ENCODE results near the gene TRIP13. TPM values are rescaled to one million over a fixed set of nuclear protein-coding genes. Genes with fewer than 3 reads are reported as not detected.
"Not testable (repeated sequence)": the region's sequence is repeated elsewhere in the genome, so short reads cannot be mapped to it uniquely, and the experiment has no call there.

The TRIP13 gene, protein sequence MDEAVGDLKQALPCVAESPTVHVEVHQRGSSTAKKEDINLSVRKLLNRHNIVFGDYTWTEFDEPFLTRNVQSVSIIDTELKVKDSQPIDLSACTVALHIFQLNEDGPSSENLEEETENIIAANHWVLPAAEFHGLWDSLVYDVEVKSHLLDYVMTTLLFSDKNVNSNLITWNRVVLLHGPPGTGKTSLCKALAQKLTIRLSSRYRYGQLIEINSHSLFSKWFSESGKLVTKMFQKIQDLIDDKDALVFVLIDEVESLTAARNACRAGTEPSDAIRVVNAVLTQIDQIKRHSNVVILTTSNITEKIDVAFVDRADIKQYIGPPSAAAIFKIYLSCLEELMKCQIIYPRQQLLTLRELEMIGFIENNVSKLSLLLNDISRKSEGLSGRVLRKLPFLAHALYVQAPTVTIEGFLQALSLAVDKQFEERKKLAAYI
- total RNA-seq = 1.7 TPM

DNA sequence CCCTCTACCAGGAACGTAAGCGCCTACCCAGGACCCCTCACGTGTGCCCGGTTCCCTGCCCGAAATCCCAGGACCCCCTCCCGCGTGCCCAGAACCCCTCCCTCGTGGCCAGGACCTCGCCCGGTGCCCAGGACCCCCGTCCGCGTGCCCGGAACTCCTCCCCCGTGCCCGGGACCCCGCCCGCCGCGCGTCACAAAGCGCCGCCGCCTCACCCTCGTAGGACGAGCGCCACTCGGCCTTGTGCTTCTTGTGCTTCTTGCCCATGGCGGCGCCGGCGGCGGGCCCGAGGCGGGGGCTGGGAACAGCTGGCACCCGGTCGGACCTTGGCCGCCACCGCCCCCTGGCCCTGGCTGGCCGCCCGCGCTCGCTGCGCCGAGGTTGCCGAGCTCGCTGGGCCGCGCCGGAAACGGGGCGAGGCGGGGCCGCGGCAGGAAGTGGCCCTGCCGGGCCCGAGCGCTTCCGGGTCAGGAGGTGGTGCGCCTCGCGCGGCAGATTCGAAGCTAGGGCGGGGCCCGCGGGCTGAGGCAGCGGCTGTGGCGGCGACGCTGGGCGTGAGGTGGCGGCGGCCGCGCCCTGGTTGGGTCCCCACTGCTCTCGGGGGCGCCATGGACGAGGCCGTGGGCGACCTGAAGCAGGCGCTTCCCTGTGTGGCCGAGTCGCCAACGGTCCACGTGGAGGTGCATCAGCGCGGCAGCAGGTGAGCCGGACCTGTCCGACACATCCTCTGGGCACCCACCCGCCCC lies at the start of gene TRIP13, which contains the start of gene BRD9:
Gene TRIP13 (plus strand): TSS at position 491 of the 743 bp plus-strand sequence. CDS start 115 bp downstream, at position 606.
Gene BRD9 (minus strand): TSS at position 408 of the 743 bp plus-strand sequence. CDS start 144 bp downstream, at position 264.
- peak; percentile 79 for DNase-seq (ENCODE audit: low spot score)

DNA sequence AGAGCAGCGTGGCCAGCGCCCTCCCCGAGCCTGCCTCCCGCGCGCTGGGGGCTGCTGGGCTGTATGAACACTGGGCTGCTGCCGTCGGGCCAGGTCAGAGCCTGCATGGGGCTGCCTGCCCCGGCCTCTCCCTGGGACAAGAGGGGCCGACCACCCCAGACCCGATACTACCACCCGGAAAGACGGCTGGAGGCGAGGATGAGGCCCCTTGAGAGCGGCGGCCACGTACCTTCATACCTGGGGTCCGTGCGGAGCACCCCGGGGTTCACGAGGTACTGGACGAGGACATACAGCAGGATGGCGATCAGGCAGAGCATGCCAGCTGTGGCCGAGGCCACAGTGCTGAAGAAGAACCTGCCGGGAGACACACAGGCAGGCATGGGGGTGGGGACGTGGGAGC lies 49.3 kb upstream of the TRIP13 start:
- DNase-seq (ENCODE audit: low spot score) = peak; percentile 42

DNA sequence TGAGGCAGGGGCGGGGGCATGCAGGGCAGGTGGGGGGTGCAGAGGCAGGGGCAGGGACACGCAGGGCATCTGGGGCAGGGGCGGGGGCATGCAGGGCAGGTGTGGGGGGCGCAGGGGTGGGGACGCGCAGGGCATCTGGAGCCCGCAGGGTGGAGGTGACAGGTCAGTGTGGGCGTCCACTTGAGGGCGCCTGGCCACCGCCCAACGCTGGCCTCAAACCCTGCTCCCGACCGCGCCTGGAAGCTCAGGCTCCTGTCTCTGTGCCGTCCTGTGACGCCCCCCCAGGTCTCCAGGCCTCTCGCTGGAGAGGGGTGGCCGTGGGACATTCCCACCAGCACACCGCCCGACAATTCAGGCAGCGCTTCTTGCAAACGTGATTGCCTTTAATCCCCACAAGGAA lies 48.8 kb upstream of the TRIP13 start:
- DNase-seq (ENCODE audit: low spot score) = peak; percentile 49

DNA sequence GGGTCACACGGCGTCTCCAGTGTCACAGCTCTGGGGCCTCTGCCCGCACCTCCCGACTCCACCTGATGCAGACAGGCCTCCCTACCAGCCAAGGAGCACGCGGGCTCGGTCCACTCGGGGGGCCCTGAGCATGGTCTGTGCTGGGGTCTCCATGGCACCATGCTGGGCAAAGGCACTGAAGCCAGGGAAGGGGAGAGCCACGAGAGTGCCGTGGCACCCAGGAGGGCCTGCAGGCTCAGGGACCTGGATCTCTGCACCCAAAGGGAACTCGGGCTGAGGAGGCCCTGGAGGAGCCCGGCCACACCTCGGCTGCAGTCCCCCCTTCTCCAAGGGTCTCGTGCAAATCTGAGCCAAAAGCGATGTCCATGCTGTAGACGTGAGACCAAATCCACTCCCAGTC lies 48.3 kb upstream of the TRIP13 start:
- peak; percentile 43 for DNase-seq (ENCODE audit: low spot score)

DNA sequence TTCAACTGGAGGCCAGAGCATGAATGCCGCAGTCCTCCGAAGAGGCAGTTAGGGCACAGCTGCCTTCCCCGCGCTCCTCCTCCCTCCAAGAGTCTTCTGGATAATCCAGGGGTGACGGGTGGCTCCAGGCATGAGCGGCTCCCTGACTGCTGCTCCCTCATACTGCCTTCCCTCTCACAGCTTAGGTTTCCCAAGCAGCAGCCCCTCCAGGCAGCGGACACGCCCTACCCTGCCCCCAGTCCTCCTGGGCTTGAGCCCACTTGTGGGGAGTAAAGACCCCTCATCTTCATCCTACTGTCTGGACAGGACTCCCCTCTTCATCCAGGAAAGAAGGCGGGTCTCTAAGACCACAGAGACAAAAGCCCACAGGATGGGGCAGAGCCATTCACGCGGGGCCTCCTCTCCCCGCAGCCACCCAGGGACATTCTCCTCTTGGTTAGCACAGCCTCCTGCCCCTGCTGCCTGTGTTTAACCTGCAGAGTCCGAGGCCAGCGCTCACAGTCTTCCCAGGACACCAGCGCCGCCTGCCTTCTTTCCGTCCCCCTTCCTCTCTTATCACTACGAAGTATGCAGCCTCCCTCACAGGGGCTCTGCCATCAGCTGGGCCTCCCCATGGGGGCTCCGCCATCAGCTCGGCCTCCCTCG lies 47.5 kb upstream of the TRIP13 start:
- peak; percentile 45 for DNase-seq (ENCODE audit: low spot score)

DNA sequence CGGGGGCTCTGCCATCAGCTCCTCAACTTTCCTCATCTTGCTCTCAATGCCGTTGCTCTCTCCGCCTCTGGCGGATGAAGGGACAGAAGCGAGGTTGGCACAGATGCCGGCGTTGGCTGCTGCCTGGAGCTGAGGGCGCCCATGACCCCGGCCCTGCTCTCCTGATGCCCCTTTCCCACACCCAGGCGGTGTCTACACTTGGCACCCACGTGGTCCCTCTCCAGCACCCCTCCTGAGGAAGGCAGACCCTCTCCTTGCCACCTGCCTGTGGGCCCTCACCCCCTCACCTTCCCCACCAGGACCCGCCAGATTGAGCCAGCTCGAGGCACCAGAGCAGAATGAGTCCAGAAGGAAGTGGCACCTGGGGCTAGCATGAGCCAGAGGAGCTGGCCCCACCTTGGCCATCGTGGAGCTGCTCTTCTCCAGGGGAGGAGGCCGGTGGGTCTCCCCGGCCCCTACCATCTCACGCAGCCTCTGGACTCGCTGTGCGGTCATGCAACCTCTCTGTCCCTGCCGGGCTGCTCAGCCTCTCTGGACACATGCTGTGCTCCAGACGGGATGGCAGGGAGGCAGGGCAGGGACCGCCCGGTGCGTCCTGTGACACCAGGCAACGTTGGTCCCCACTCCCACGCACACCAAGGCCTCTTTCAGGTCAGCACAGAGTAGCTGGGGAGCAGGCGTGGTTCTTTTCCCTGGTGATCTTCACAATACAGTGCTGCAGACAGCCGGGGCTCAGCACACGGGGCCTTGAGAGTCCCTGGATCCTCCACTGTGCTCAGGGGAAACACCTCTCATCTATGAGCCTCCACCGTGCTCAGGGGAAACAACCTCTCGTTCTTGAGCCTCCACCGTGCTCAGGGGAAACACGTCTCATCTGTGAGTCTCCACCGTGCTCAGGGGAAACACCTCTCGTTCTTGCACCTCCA lies 46.7 kb upstream of the TRIP13 start:
- DNase-seq (ENCODE audit: low spot score) = not testable (repeated sequence)

DNA sequence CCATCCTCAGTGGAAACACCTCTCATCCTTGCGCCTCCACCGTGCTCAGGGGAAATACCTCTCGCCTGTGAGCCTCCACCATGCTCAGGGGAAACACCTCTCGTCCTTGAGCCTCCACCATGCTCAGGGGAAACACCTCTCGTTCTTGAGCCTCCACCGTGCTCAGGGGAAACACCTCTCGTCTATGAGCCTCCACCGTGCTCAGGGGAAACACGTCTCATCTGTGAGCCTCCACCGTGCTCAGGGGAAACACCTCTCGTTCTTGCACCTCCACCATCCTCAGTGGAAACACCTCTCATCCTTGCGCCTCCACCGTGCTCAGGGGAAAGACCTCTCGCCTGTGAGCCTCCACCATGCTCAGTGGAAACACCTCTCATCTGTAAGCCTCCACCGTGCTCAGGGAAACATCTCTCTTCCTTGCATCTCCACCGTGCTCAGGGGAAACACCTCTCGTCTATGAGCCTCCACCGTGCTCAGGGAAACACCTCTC lies 46.0 kb upstream of the TRIP13 start:
- peak; percentile 45 for DNase-seq (ENCODE audit: low spot score)

DNA sequence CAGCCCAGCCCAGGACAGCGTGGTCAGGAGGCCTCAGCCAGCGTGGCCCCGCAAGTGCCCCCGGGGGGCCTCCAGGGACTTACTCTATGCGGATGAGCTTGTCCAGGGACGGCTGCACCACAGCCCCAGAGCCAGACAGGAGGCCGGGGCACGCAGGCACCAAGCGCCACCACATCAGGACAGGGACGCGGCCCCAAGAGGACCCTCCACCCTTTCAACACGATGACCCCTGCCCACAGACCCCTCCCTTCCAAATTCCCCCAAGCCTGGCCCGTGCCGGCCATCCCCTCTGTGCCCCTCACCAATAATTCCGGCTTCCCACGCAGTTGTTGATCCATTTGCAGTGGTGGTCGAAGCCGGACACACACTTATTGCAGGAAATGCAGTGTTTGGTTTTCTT lies 45.5 kb upstream of the TRIP13 start:
- peak; percentile 38 for DNase-seq (ENCODE audit: low spot score)

DNA sequence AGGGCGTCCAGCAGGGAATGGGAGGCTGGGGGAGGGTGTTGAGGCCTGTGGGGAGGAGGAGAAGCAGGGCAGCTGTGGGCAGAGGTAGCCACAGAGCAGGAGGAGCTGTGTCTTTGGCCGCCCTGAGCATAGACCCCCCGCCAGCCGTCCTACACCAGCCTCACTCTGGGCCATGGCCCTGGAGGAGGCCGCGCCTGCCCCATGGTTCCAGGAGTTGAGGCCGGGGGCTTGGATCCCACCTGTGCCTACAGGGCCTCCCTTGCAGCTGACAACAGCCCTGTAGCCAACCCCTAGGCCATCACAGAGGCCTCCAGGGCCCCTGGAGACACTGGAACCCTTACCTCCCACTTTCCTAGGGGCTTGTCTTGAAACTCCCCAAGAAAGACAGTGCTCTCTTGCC lies 44.9 kb upstream of the TRIP13 start:
- peak; percentile 34 for DNase-seq (ENCODE audit: low spot score)

DNA sequence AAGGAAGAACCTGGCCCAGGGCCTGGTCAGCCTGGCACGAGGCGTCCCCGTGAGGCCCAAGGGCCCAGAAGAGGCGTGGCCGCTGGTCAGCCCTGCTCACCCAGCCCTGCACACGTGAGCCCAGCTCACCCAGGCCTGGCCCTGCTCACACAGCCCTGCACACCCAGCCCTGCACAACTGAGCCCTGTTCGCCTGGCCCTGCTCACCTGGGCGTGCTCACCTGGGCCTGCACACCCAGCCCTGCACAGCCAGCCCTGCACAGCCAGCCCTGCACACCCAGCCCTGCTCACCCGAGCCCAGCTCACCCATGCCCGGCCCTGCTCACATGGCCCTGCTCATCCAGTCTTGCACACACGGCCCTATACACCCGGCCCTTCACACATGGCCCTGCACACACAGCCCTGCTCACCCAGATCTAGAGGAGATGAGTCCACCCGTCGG lies 44.0 kb upstream of the TRIP13 start:
- DNase-seq (ENCODE audit: low spot score) = no peak

DNA sequence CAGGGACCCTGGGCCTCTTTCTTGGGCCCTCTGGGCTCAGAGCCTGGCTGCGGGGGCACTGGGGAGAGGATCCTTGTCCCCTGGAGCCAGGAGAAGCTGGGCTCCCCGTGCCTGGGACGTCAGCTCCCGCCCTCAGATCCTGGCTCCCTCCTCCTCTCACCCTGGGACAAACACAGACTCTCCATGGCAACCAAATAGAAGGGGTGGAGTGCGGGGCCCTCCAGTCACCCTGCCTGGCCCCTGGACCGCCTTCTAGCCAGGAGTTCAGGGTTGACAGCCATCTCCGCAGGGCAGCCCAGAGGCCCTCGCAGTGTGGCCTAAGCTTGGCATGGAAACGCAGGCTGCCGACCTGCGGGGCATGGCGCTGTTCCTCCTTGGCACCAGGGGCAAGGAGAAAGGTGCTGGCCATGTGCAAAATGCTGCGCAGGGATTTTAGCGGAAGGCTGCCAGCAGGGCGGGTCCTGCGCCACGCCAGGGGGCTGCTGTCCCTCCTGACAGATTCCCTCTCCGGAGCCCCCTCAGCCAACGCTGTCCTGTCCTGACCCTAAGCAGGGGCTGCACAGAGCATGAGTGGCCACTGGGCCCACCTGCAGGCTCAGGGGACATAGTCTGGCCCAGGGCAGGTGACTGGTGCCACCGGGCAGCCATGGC lies 42.9 kb upstream of the TRIP13 start:
- DNase-seq (ENCODE audit: low spot score) = no peak

DNA sequence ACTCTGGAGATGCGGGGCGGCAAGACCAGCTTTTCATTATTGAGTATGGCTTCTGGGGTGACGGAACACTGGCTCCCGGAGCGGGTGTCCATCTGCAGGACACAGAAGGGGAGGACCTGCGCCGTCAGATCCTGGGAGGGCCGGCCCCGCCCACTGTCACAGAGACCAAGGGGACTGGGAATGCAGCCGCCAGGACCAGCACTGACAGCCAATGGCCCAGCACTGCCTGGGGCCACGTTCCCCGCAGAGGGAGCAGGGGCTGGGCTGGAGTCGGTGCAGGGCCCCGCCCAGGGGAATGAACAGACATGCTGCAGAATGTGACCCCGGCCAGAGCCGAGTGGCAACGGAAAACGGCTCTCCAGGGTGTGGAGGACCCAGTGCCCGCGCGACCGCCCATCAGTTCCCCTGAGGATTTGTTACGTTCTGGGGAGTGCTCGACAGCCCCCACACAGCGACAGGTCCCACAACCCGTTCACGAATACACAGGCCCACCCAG lies 42.1 kb upstream of the TRIP13 start, which contains the start of gene ZDHHC11:
Gene ZDHHC11 (minus strand): TSS at position 476 of the 496 bp plus-strand sequence. CDS start 384 bp downstream, at position 92.
- no peak for DNase-seq (ENCODE audit: low spot score)

DNA sequence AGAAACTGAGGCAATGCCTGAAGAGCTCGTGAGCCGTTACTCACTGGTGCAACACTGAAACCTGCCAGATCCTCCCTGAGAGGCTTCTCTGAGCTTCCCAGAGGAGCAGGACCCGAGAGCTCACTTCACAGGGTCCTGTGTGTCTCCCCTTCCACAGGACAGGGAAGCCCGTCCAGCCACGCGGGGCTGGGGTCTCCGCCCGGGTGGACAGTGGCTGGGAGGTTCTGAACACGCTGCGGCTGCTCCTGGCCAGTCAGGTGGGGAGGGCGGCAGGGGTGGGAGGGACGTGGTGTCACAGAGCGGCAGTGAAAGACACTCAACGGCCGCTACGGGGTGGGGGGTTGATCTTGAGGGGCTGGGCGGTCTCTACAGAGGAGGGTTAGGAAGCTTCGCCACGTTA lies 41.6 kb upstream of the TRIP13 start:
- no peak for DNase-seq (ENCODE audit: low spot score)

DNA sequence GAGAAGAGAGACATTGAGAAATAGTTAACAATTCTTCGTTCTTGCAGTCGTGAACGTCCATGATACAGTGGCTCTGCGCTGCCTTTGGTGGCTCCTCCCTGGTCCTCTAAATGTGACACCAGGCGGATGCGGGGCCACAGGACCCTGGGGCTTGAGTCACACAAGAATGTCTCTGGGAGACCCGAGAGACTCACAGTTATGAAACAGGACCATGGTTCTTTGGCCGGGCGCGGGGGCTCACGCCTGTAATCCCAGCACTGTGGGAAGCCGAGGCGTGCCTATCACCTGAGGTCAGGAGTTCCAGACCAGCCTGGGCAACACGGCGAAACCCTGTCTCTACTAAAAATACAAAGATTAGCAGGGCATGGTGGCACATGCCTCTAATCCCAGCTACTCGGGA lies 41.1 kb upstream of the TRIP13 start:
- DNase-seq (ENCODE audit: low spot score) = no peak

DNA sequence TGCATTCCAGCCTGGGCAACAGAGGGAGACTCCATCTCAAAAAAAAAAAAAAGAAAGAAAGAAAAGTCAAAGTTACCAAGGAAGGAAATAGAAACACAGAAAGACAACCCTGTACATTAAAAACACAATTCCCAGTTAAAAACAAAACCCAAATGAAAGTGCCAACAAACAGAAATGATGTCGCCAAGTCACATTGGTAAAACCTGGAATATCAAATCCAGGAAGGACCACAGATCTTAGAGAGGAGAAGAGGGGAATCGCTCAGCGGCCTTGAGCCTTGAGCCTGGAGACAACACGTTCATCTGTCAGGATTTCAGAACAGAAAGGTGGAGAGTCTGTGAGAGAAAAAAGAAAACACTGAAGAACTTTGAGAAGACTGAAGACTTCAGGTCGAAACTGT lies 40.7 kb upstream of the TRIP13 start:
- DNase-seq (ENCODE audit: low spot score) = no peak

DNA sequence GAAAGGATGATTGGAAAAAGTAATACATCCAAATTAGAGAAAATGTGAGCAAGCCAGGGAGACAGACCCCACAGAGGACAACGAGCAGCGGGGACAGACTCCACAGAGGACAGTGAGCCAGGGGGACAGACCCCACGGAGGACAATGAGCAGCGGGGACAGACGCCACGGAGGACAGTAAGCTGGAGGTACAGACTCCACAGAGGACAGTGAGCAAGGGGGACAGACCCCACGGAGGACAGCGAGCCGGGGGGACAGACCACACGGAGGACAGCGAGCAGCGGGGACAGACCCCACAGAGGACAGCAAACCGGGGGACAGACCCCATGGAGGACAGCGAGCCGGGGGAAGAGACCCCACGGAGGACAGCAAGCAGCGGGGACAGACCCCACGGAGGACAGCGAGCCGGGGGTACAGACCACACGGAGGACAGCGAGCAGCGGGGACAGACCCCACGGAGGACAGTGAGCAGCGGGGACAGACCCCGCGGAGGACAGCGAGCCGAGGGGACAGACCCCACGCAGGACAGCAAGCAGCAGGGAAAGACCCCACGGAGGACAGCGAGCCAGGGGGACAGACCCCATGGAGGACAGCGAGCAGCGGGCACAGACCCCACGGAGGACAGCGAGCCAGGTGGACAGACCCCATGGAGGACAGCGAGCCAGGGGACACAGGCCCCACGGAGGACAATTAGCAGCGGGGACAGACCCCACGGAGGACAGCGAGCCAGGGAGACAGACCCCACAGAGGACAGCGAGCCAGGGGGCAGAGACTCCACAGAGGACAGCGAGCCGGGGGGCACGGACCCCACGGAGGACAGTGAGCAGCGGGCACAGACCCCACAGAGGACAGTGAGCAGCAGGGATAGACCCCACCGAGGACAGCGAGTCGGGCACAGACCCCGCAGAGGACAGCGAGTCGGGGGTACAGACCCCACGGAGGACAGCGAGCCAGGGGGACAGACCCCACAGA lies 40.0 kb upstream of the TRIP13 start:
- DNase-seq (ENCODE audit: low spot score) = no peak

DNA sequence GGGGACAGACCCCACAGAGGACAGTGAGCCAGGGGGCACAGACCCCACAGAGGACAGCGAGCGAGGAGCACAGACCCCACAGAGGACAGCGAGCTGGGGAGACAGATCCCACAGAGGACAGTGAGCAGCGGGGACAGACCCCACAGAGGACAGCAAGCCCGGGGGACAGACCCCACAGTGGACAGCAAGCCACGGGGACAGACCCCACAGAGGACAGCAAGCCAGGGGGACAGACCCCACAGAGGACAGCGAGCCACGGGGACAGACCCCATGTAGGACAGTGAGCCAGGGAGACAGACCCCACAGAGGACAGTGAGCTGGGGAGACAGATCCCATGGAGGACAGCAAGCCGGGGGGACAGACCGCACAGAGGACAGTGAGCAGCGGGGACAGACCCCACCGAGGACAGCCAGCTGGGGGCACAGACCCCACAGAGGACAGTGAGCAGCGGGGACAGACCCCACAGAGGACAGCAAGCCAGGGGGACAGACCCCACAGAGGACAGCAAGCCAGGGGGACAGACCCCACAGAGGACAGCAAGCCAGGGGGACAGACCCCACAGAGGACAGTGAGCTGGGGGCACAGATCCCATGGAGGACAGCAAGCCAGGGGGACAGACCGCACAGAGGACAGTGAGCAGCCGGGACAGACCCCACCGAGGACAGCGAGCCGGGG lies 39.1 kb upstream of the TRIP13 start:
- not testable (repeated sequence) for DNase-seq (ENCODE audit: low spot score)

DNA sequence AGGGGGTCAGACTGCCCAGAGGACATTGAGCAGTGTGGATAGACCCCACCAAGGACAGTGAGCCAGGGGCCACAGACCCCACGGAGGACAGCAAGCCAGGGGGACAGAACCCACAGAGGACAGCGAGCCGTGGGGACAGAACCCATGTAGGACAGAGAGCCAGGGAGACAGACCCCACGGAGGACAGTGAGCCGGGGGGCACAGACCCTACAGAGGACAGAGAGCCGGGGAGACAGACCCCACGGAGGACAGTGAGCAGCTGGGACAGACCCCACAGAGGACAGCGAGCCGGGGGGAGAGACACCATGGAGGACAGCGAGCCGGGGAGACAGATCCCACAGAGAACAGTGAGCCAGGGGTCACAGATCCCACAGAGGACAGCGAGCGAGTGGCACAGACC lies 38.5 kb upstream of the TRIP13 start:
- DNase-seq (ENCODE audit: low spot score) = no peak
